ENCODE measurements around the gene VEGFD.

GRCh38 chrX:15399962-15400391 is 15.8 kb upstream of the VEGFD start:
- TF ChIP-seq CTCF (IDR thresholded peaks at IDR 0.05) (no peak), POLR2AphosphoS5 (IDR thresholded peaks at IDR 0.05) (no peak)

Data from prostate gland (tissue), 2 donors.